ENCODE data around the gene RAB26.
A peak's percentile ranks its signal among the peaks of the same experiment; 100 is the strongest.

Gene RAB26

GRCh38 chr16:2163211-2163881, 14.9 kb downstream of the RAB26 start:
- DNase-seq, result no peak

- DNase-seq, result no peak
These were observed 17.4 kb downstream of the RAB26 start for GRCh38 chr16:2165861-2166260.

- DNase-seq, result no peak
These were observed 18.0 kb downstream of the RAB26 start for GRCh38 chr16:2166263-2167067.

GRCh38 chr16:2167068-2167638, 18.7 kb downstream of the RAB26 start:
- no peak for DNase-seq

GRCh38 chr16:2170080-2170479, 21.7 kb downstream of the RAB26 start:
- DNase-seq, result no peak

GRCh38 chr16:2170587-2171435, 22.4 kb downstream of the RAB26 start:
- no peak for DNase-seq

DNA sequence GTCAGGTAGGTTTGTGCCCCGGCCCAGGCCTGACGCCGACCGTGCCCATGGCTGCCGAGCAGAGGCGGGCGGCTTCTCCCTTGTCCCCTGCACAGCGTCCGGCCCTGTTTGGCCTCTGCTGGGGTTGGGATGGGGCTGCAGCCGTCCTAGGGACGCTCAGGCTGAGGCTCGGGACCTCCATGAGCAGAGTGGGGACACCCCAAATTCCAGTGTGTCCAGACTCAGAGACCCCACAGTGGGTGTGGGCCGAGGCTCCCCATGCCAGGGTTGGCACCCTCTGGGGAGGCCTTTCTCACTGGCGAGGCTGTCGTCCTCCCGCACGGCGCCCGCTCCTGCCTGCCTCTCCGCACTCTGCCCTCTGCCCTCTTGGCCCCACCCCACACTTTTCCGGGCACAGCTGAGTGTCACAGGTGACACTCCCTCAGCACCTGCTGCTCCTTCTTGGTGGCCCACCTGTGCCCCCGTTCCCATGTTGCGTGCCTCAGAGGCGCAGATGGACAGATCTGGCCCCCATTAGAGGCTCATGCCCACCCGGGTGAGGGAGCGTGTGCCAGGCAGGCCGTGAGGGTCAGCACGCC, 23.3 kb downstream of the RAB26 start:
- no peak for DNase-seq

- DNase-seq, result no peak
These were observed 24.4 kb downstream of the RAB26 start for GRCh38 chr16:2172688-2173335.

DNA sequence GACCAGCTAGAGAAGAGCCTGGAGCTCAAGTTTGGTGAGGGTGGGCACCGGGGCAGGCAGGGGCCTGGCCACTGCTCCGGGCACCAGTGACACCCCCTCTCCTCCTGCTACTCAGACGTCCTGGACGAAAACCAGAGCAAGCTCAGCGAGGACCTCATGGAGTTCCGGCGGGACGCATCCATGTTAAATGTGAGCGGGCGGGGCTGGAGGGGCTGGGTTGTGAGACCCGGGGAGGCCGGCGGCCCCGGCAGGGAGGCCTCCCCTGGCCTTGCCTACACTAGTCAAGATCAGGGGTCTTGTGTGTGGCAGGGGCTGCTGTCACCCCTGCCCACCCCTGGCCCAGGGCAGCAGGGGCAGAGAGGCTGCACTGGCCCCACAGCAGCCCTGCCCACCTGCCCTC, 24.9 kb downstream of the RAB26 start:
- DNase-seq, result no peak

DNA sequence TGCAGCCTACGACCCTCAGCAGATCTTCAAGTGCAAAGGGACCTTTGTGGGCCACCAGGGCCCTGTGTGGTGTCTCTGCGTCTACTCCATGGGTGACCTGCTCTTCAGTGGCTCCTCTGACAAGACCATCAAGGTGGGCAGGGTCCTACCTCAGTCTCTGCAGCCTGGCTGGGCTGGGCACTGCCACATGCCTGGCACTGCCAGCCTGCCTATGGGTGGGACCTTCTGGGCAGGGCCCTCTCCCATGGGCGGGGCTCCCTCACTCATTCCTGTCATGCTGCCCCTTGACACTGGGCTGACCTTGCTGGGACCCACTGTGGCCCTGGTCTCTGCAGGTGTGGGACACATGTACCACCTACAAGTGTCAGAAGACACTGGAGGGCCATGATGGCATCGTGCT, 25.5 kb downstream of the RAB26 start:
- DNase-seq, result no peak

DNA sequence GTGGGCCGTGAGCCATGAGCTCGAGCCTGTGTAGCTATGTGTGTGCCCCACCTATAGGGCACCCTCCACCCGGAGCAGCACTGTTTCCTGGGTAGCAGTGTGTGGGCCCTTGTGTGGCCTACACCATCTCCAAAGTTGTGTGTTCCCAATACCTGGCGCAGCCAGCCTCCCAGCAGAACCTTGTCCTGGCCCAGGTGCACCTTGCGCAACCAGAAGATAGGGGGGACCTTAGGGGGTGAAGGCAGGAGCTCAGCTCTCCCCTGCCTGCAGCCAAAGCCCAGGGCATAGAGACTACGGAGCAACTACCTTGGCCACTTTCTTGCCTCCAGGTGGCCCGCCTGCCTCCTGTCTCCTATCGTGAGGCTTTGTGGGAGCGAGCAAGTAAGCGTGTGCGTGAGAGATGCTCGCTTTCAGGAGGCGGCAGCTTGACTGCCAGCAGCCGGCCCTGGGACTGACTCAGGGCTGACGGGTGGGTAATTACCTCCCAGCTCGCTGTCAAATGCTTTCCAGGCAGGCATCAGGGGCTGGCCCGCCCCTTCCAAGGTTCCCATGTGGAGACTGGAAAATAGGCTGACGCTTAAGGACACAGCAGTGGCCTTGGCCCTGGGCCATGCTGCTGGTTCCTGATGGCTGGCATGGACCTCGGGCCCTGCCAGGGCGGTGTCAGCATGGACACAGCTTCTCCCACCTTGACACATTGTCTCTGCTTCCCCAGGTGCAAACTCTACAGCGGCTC, 26.1 kb downstream of the RAB26 start:
- no peak for DNase-seq

DNA sequence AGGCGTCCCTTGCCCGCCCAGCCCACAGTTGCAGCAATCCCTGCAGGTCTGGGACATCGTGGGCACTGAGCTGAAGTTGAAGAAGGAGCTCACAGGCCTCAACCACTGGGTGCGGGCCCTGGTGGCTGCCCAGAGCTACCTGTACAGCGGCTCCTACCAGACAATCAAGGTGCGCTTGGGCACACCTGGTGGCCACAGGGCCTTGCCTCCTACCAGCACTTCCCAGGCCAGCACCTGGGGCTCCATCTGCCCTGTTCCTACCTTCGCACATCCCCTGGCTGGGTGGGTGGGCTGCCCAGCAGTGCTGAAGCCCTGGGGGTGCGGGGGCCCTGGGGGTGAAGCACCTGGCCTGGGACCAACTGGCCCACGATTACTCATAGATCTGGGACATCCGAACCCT, 27.0 kb downstream of the RAB26 start:
- no peak for DNase-seq

DNA sequence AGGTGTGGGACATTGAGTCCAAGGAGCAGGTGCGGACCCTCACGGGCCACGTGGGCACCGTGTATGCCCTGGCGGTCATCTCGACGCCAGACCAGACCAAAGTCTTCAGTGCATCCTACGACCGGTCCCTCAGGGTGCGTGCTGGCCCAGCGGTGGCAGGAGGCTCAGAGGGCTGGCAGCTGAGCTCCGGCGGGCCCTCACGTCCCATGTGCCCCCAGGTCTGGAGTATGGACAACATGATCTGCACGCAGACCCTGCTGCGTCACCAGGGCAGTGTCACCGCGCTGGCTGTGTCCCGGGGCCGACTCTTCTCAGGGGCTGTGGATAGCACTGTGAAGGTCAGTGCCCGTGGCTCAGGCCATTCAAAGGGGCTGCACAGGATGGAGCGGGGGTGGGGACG, 27.6 kb downstream of the RAB26 start:
- DNase-seq, result no peak

GRCh38 chr16:2177101-2177500, 28.7 kb downstream of the RAB26 start:
- DNase-seq, result no peak

- DNase-seq, result no peak
These were observed 29.1 kb downstream of the RAB26 start for GRCh38 chr16:2177561-2177960.

GRCh38 chr16:2178321-2179106, 30.1 kb downstream of the RAB26 start:
- DNase-seq, result peak; percentile 49

DNA sequence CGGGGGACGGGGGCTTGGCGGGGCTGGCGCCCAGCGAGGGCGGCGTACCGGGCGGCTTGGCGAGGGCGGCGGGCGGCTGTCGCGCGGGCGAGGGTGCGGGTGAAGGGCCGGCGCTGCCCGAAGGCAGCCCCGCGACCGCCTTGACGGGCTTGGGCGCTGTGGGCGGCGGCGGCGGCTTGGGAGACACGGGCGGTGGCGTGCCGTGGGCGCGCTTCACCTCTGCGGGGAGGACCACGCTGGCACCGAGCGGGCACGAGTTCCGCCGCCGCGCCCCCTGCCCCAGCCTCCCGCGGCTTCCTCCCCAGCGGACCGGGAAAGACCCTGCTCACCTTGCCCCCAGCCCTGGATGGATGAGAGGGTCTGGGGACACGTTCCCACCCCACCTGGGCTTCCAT, 30.7 kb downstream of the RAB26 start:
- no peak for DNase-seq

- DNase-seq, result no peak
These were observed 31.2 kb downstream of the RAB26 start for GRCh38 chr16:2179576-2179975.

DNA sequence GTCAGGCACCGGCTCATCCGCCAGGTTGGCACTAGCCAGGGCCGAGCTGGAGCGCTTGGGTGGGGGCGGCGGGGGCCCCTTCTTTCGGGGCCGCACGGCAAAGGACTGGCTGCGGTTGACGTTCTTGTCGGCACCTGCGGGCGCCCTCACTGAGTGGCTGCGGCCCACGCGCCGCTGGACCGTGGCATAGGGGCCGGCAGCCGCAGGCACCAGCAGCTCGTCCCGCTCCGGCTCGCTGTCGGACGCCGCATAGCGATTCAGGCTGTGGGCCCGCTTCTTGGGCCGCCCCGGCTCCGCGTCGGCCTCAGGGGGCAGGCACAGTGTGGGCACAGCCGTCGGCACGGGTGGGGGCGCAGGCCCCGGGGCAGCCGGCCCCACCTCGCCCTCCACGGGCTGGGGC, 32.0 kb downstream of the RAB26 start:
- DNase-seq, result no peak

DNA sequence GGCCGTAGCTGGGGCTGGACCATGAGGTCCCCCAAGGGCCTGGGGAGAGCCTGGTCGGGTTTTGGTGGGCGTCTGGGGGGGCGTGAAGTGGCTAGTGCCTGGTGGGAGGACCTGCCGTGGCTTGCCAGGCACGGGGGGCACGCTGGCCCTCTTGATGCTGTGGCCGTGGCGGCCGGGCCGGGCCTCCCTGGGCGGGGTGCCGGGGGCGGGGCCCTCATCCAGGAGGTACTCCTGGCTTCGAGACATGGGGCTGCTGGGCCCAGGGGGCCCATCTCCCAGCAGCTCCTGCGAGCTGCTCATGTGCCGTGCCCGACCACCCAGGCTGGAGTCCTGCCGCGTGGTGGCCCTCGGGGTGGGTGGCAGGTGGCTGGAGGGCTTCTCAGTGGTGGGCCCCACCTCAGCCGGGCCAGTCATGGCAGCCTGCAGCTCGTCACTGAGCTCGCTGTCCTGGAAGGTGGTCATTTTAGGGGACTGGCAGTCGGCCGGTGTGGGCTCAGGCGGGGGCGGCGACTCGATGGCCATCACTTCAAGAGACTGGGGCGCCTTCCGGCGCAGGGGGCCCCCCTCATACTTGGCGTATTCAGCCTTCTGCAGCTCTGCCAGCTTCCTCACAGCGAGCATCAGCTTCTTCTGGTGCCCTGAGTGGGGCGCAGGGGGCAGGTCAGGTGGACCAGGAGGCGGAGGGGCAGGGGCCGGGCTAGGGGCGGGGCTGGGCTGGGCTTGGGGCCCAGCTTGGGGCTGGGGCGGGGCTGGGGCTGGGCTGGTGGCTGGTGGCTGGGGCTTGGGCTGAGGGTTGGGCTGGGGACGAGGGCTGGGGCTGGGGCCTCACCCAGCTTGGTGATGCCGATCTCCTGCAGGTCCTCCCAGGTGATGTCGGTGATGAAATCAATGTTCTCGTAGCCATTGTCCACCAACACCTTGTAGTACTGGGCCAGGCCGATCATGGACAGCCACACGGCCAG, 32.8 kb downstream of the RAB26 start:
- no peak for DNase-seq
